A549 (cell line): ENCODE results near the gene SYNPR. TPM values are rescaled to one million over a fixed set of nuclear protein-coding genes. Genes with fewer than 3 reads are reported as not detected.

ENCODE experiments used
- ATAC-seq, 2 experiments: fragments of 200-7000 bp in 1 of 2; fragments of >200 bp in 1 of 2; cut with Nextera tagmentation in 1 of 2; cut with Tn5 transposase in 1 of 2; 3 replicates each; pipeline versions ENCODE4 v1.8.0 to v1.9.1; 2018 to 2020; ENCODE audit warnings: mild to moderate bottlenecking in 1 of 2, moderate library complexity in 1 of 2
- CTCF ChIA-PET: fragments of 300-600 bp; sonication (Branson Sonifier 250); formaldehyde crosslinking; extraction: SDS; loops from one replicate; lab custom pipeline; 2021; ENCODE audit warnings: antibody characterized with exemption, inconsistent platforms; lab: Yijun Ruan, JAX
- POLR2A ChIA-PET: fragments of 350-600 bp; formaldehyde crosslinking; extraction: SDS; loops from one replicate; lab custom pipeline; 2021; ENCODE audit warnings: antibody characterized with exemption, inconsistent platforms; lab: Yijun Ruan, JAX
- DNase-seq, 2 experiments: peaks; one replicate each; pipeline versions ENCODE4 v3.0.0 to v3.0.0-alpha.2; 2011 to 2016; ENCODE audit warnings: low read depth in 1 of 2, low spot score in 1 of 2
- FAIRE-seq: peaks from 2 replicates; lab custom pipeline; 2011; peaks lifted over from hg19 to GRCh38; lab: Jason Lieb, UNC
- H3K27ac ChIP-seq, 2 experiments: fragments of >200 bp; sonication (Bioruptor Twin); formaldehyde crosslinking; 3 replicates each; pipeline ENCODE4 v1.5.1; 2016 to 2017
- H3K4me1 ChIP-seq: fragments of >200 bp; sonication (Bioruptor Twin); formaldehyde crosslinking; 3 replicates; pipeline ENCODE4 v1.6.1; 2016
- H3K4me2 ChIP-seq: fragments of >200 bp; sonication (Bioruptor Twin); formaldehyde crosslinking; 3 replicates; pipeline ENCODE4 v1.6.1; 2016
- H3K4me3 ChIP-seq: fragments of >200 bp; sonication (Bioruptor Twin); formaldehyde crosslinking; 3 replicates; pipeline ENCODE4 v1.5.1; 2016
- H3K9me3 ChIP-seq: fragments of >200 bp; sonication (Bioruptor Twin); formaldehyde crosslinking; 3 replicates; pipeline ENCODE4 v1.6.1; 2016
- BCL3 ChIP-seq: fragments of >200 bp; sonication (Bioruptor Twin); formaldehyde crosslinking; IDR thresholded peaks from 3 replicates; pipeline ENCODE4 v1.6.1; 2016
- CBX2 ChIP-seq: fragments of 200-600 bp; sonication (generic); IDR thresholded peaks from 2 replicates; pipeline ENCODE4 v1.6.1; 2016; ENCODE audit warnings: low read depth, mild to moderate bottlenecking, borderline replicate concordance
- CEBPB ChIP-seq, 2 experiments: fragments of >200 bp in 1 of 2; sonication (Bioruptor Twin) in 1 of 2; formaldehyde crosslinking in 1 of 2; IDR thresholded peaks; 2 replicates each; pipeline ENCODE4 v1.6.1; 2012 to 2016
- CHD2 ChIP-seq: fragments of 150-350 bp; IDR thresholded peaks from 2 replicates; pipeline ENCODE4 v1.6.1; 2014; ENCODE audit warnings: low read length; ENCODE audit not compliant: partially characterized antibody
- CTCF ChIP-seq: fragments of >200 bp; sonication (Bioruptor Twin); formaldehyde crosslinking; IDR thresholded peaks from 3 replicates; pipeline ENCODE4 v1.5.1; 2016
- EHF ChIP-seq: fragments of 250-450 bp; sonication (Bioruptor Pico); IDR thresholded peaks from 2 replicates; pipeline ENCODE4 v1.5.0; 2020; ENCODE audit warnings: mild to moderate bottlenecking
- EHMT2 ChIP-seq: fragments of 200-600 bp; sonication (generic); IDR thresholded peaks from 2 replicates; pipeline ENCODE4 v1.6.1; 2016; ENCODE audit warnings: antibody characterized with exemption, low read depth, mild to moderate bottlenecking, moderate library complexity
- ELK1 ChIP-seq: fragments of 150-350 bp; IDR thresholded peaks from 2 replicates; pipeline ENCODE4 v1.6.1; 2014; ENCODE audit warnings: low read depth, mild to moderate bottlenecking, low read length
- EP300 ChIP-seq, 2 experiments: fragments of >200 bp; sonication (Bioruptor Twin); formaldehyde crosslinking; IDR thresholded peaks; 2 replicates in 1 of 2; 3 replicates in 1 of 2; pipeline ENCODE4 v1.6.1; 2016 to 2017
- FOSB ChIP-seq: fragments of 250-450 bp; sonication (Bioruptor Pico); IDR thresholded peaks from 2 replicates; pipeline ENCODE4 v1.5.0; 2020; ENCODE audit warnings: mild to moderate bottlenecking, moderate library complexity
- FOXS1 ChIP-seq: fragments of 250-450 bp; sonication (Bioruptor Pico); IDR thresholded peaks from 2 replicates; pipeline ENCODE4 v1.5.0; 2020; ENCODE audit warnings: mild to moderate bottlenecking, moderate library complexity
- HDAC2 ChIP-seq: fragments of 200-600 bp; sonication (generic); IDR thresholded peaks from 2 replicates; pipeline ENCODE4 v1.6.1; 2016
- HMGXB4 ChIP-seq: fragments of 250-450 bp; sonication (Bioruptor Pico); IDR thresholded peaks from 2 replicates; pipeline ENCODE4 v1.5.0; 2021; ENCODE audit warnings: mild to moderate bottlenecking, moderate library complexity, borderline replicate concordance
- KDM5A ChIP-seq: fragments of 200-600 bp; sonication (generic); IDR thresholded peaks from 2 replicates; pipeline ENCODE4 v1.6.1; 2016; ENCODE audit warnings: antibody characterized with exemption, mild to moderate bottlenecking
- MAFK ChIP-seq: fragments of 450-650 bp; IDR thresholded peaks from 2 replicates; pipeline ENCODE4 v1.6.1; 2014; ENCODE audit not compliant: partially characterized antibody
- MAX ChIP-seq: IDR thresholded peaks from 2 replicates; pipeline ENCODE4 v1.6.1; 2012
- MYC ChIP-seq: IDR thresholded peaks from 2 replicates; pipeline ENCODE4 v1.6.1; 2012; ENCODE audit warnings: mild to moderate bottlenecking, inconsistent platforms, low read length, improper control_type of control experiment, borderline replicate concordance
- NR3C1 ChIP-seq: fragments of >200 bp; sonication (Bioruptor Twin); formaldehyde crosslinking; IDR thresholded peaks from 3 replicates; pipeline ENCODE4 v1.6.1; 2017
- PBX3 ChIP-seq: IDR thresholded peaks from 2 replicates; pipeline ENCODE4 v1.6.1; 2012
- PHF8 ChIP-seq: fragments of 200-600 bp; sonication (generic); IDR thresholded peaks from 2 replicates; pipeline ENCODE4 v1.6.1; 2016; ENCODE audit warnings: low read depth, mild to moderate bottlenecking, antibody characterized with exemption, moderate library complexity, borderline replicate concordance
- POLR2AphosphoS2 ChIP-seq: conservative IDR thresholded peaks from 2 replicates; pipeline ENCODE4 v1.6.1; 2012; ENCODE audit warnings: low read length, improper control_type of control experiment, inconsistent platforms
- RARB ChIP-seq: fragments of 250-450 bp; sonication (Bioruptor Pico); IDR thresholded peaks from 2 replicates; pipeline ENCODE4 v1.8.0; 2021; ENCODE audit warnings: mild to moderate bottlenecking, moderate library complexity
- RFX5 ChIP-seq: fragments of 450-650 bp; IDR thresholded peaks from 2 replicates; pipeline ENCODE4 v1.7.1; 2014; ENCODE audit warnings: antibody characterized with exemption, mild to moderate bottlenecking, moderate library complexity
- RNF2 ChIP-seq: fragments of 200-600 bp; sonication (generic); IDR thresholded peaks from 2 replicates; pipeline ENCODE4 v1.6.1; 2016; ENCODE audit warnings: low read depth, mild to moderate bottlenecking, antibody characterized with exemption, moderate library complexity, borderline replicate concordance
- SMC3 ChIP-seq: fragments of >200 bp; sonication (Bioruptor Twin); formaldehyde crosslinking; IDR thresholded peaks from 3 replicates; pipeline ENCODE4 v1.6.1; 2018; ENCODE audit warnings: inconsistent platforms
- TFCP2L1 ChIP-seq: fragments of 250-450 bp; sonication (Bioruptor Pico); IDR thresholded peaks from 2 replicates; pipeline ENCODE4 v1.5.0; 2021; ENCODE audit warnings: mild to moderate bottlenecking
- ZC3H11A ChIP-seq: fragments of 450-650 bp; IDR thresholded peaks from 2 replicates; pipeline ENCODE4 v1.6.1; 2014; ENCODE audit warnings: antibody characterized with exemption, mild to moderate bottlenecking
- ZFP36 ChIP-seq: fragments of 450-650 bp; IDR thresholded peaks from 2 replicates; pipeline ENCODE4 v1.6.1; 2014; ENCODE audit warnings: borderline replicate concordance; ENCODE audit not compliant: partially characterized antibody
- ZNF302 ChIP-seq: fragments of 250-450 bp; sonication (Bioruptor Pico); IDR thresholded peaks from 2 replicates; pipeline ENCODE4 v1.9.0; 2021; ENCODE audit warnings: inconsistent platforms, mild to moderate bottlenecking, moderate library complexity
- WGBS: methylation state at CpG from one replicate; pipeline ENCODE4 v1.1.6; 2017; ENCODE audit errors: missing lambda C conversion rate; 5-methylcytosine and 5-hydroxymethylcytosine counted together
- polyA plus RNA-seq, 4 experiments: library from polyadenylated mRNA; depleted of rRNA in 3 of 4; stranded (reverse); fragments of >200 nt; fragmentation: RNase III in 1 of 4; extraction: RNeasy Plus Mini Kit Qiagen cat#74134 plus additional on column Dnase treatment in 1 of 4; gene quantifications; 2 replicates in 3 of 4; 3 replicates in 1 of 4; pipeline ENCODE4 v1.2.3, GENCODE V29; 2011 to 2017

The SYNPR gene
- polyA plus RNA-seq, 2 of the 4 experiments (the other 2 are of a cell fraction): not detected

- Histone ChIP-seq H3K9me3 (no peaks in the 10 kb centered on the region), H3K4me1 (no peaks in the 10 kb centered on the region), H3K4me3 (no peak overlapping the region)
- DNase-seq (no peak), FAIRE-seq (no peak)
- 38% methylated on average over 2 of the region's 2 CpGs for WGBS
- TF ChIP-seq EHMT2 (no peak), FOSB (CRISPR knock-in tag) (no peak)
- TF ChIP-seq, all 56 proteins: peak for 0
- ChIA-PET CTCF (no interaction called here), POLR2A (no interaction called here)
- Histone ChIP-seq H3K27ac (no peak overlapping the region), H3K4me2 (no peak overlapping the region)
- no peak for ATAC-seq
Measured at GRCh38 chr3:63290686-63291085, 12.6 kb downstream of the SYNPR start.

GRCh38 chr3:63294332-63294731 is 16.2 kb downstream of the SYNPR start:
- no peaks in the 10 kb centered on the region for H3K9me3 ChIP-seq
- H3K4me3 ChIP-seq: no peak overlapping the region
- ChIA-PET POLR2A (no interaction called here), CTCF (no interaction called here)
- no peak for TF ChIP-seq PHF8
- no peak for TF ChIP-seq BCL3
- no peak for TF ChIP-seq CHD2
- no peak for TF ChIP-seq RNF2
- TF ChIP-seq CEBPB (IDR thresholded peaks at IDR 0.05): no peak
- no peak for TF ChIP-seq CTCF
- no peak for TF ChIP-seq ZC3H11A
- no peak for TF ChIP-seq RFX5
- TF ChIP-seq KDM5A: no peak
- TF ChIP-seq POLR2AphosphoS2: no peak
- TF ChIP-seq RARB (CRISPR knock-in tag): no peak
- TF ChIP-seq MAX: no peak
- no peak for TF ChIP-seq TFCP2L1 (CRISPR knock-in tag)
- no peak for TF ChIP-seq ZNF302 (CRISPR knock-in tag)
- TF ChIP-seq MYC: no peak
- no peak for TF ChIP-seq PBX3
- no peak for TF ChIP-seq FOXS1 (CRISPR knock-in tag)
- no peaks in the 10 kb centered on the region for H3K4me1 ChIP-seq
- DNase-seq (no peak), ATAC-seq (no peak), FAIRE-seq (no peak)
- no peak overlapping the region for H3K4me2 ChIP-seq
- 4% methylated on average over 4 of the region's 4 CpGs for WGBS
- H3K27ac ChIP-seq: no peak overlapping the region

GRCh38 chr3:63295356-63295755 is 17.2 kb downstream of the SYNPR start:
- FAIRE-seq (no peak), ATAC-seq (no peak), DNase-seq (no peak)
- no peak overlapping the region for H3K27ac ChIP-seq
- no peaks in the 10 kb centered on the region for H3K4me1 ChIP-seq
- H3K9me3 ChIP-seq: no peaks in the 10 kb centered on the region
- 0% methylated on average over 2 of the region's 4 CpGs for WGBS
- no peak overlapping the region for H3K4me3 ChIP-seq
- TF ChIP-seq ZC3H11A (no peak), HMGXB4 (no peak), EHMT2 (no peak), ELK1 (no peak), FOSB (CRISPR knock-in tag) (no peak), SMC3 (no peak), EP300 (IDR thresholded peaks at IDR 0.05) (no peak), HDAC2 (no peak), PHF8 (no peak), NR3C1 (no peak), EHF (no peak), ZFP36 (no peak), CBX2 (no peak), MAFK (no peak)
- ChIA-PET POLR2A (no interaction called here), CTCF (interaction anchor here (0.6 kb wide), 1 partner anchor 54 kb away, joined by 3 read pairs; no protein-coding TSS in a partner anchor)
- no peak overlapping the region for H3K4me2 ChIP-seq
